ENCODE measurements around the gene PNPLA7. TPM values are rescaled to one million over a fixed set of nuclear protein-coding genes. Genes with fewer than 3 reads are reported as not detected.
A peak's percentile ranks its signal among the peaks of the same experiment; 100 is the strongest.

PNPLA7 gene
- total and polyA plus RNA-seq, 2 of the 13 experiments (the other 11 are each of a cell fraction or from before 2014, with no cell fraction given), result 0.42 to 1.5 TPM

DNA sequence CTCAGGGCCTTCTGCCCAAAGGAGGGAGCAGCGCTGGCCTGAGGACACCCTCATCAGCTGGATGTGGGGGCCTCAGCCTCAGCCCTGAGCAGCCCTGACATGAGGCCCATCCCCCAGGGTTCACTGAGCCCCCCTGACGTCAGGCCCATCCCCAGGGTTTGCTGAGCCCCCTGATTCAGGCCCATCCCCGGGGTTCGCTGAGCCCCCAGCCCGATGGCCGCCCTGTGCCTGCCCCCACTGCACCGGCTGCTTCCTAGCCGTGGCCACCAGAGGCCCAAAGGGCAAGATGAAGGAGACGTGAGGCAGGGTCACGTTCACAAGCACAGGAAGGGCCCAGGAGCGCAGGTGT is 71.6 kb downstream of the PNPLA7 start:
- ATAC-seq (peak; percentile 7; the same call in 2 of the 3 replicates), FAIRE-seq (no peak), DNase-seq (ENCODE audit: low spot score) (no peak)
- Histone ChIP-seq H3K4me2 (ENCODE audit: low read depth, low read length) (no peak overlapping the region; the same call in 1 of the 2 replicates), H4K20me1 (ENCODE audit: insufficient read depth, low read length) (no peaks in the 10 kb centered on the region), H3K27me3 (ENCODE audit: control insufficient read depth in 1 of 2, insufficient read depth in 2 of 2, low read length in 2 of 2) (peaks cover 5 to 23% of the 10 kb centered on the region in 2 experiments; a peak in 2 of 5 replicates), H3K9ac (ENCODE audit: insufficient read depth, low read depth, low read length) (no peak overlapping the region), H3K4me3 (replicated peaks in 1 of 3; ENCODE audit: insufficient read depth in 1 of 3, low read depth in 2 of 3, low read length in 3 of 3) (peak overlapping the region in 1 of 3 experiments; percentile 9; a peak in 1 of 6 replicates), H2AFZ (ENCODE audit: low read length) (no peak overlapping the region), H3K9me3 (ENCODE audit: low read length) (peaks cover 14% of the 10 kb centered on the region), H3K4me1 (ENCODE audit: insufficient read depth, low read length) (peaks cover 41% of the 10 kb centered on the region), H3K79me2 (ENCODE audit: insufficient read depth, low read length) (no peaks in the 10 kb centered on the region), H3K27ac (ENCODE audit: extremely low read length, insufficient read depth, low read length) (no peak overlapping the region), H3K36me3 (replicated peaks in 1 of 2; ENCODE audit: control insufficient read depth in 1 of 2, insufficient read depth in 2 of 2, low read length in 2 of 2) (no peaks in the 10 kb centered on the region)
- POLR2A ChIA-PET, result no interaction called here
- 42% methylated on average over 4 of the region's 11 CpGs for WGBS (ENCODE audit: low lambda C conversion rate)
- in situ Hi-C loops (cut with HindIII; ENCODE audit: extremely low pct_ligation_motif_present, low pct_unique_long_range_greater_than_20kb) (no loop called here), intact Hi-C loops (cut with micrococcal nuclease; ENCODE audit: unreplicated experiment) (no loop called here)
- BruUV-seq (replicated peaks), result no TSS peak
- CTCF ChIA-PET (ENCODE audit: low intra/inter-chr PET ratio, low total read pairs), result no interaction called here
- TF ChIP-seq, protein P1, sequence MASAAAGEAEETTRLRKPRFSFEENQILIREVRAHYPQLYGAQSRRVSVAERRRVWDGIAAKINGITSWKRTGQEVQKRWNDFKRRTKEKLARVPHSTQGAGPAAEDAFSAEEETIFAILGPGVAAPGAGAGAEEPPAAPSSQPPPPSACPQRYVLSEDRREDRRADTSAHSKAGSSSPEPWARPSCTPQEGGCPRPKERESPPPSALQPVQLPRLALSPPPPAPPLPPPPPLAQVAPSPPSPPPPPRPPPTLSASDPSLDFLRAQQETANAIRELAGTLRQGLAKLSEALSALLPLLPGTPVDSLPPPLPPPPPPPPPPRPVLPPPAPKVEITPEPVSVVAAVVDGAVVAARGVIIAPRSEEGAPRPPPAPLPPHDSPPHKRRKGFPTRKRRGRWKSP (CRISPR knock-in tag; IDR thresholded peaks at IDR 0.05), result no peak
- TF ChIP-seq CAMTA2 (CRISPR knock-in tag; IDR thresholded peaks at IDR 0.05; ENCODE audit: borderline replicate concordance) (no peak), GTF2F1 (IDR thresholded peaks at IDR 0.05; ENCODE audit: low read length) (no peak), TBX2 (CRISPR knock-in tag; IDR thresholded peaks at IDR 0.05; ENCODE audit: borderline replicate concordance) (no peak), CENPT (CRISPR knock-in tag; IDR thresholded peaks at IDR 0.05; ENCODE audit: low read depth) (no peak), ZNF441 (CRISPR knock-in tag; IDR thresholded peaks at IDR 0.05; ENCODE audit: borderline replicate concordance) (0 out of 2 replicates have a peak, but pooled peaks have one; percentile 43), BRCA1 (CRISPR knock-in tag; IDR thresholded peaks at IDR 0.05) (no peak), SYNCRIP (IDR thresholded peaks at IDR 0.05; ENCODE audit: insufficient read depth, low read depth, low read length) (no peak), FOXA3 (CRISPR knock-in tag; IDR thresholded peaks at IDR 0.05) (no peak), ZNF891 (CRISPR knock-in tag; IDR thresholded peaks at IDR 0.05) (0 out of 2 replicates have a peak, but pooled peaks have one; percentile 43), NR2F1 (CRISPR knock-in tag; IDR thresholded peaks at IDR 0.05) (no peak), ZFP41 (CRISPR knock-in tag; IDR thresholded peaks at IDR 0.05; ENCODE audit: borderline replicate concordance) (no peak), ZBTB3 (CRISPR knock-in tag; IDR thresholded peaks at IDR 0.05; ENCODE audit: borderline replicate concordance, low read depth) (no peak)
- TF ChIP-seq, protein P2, sequence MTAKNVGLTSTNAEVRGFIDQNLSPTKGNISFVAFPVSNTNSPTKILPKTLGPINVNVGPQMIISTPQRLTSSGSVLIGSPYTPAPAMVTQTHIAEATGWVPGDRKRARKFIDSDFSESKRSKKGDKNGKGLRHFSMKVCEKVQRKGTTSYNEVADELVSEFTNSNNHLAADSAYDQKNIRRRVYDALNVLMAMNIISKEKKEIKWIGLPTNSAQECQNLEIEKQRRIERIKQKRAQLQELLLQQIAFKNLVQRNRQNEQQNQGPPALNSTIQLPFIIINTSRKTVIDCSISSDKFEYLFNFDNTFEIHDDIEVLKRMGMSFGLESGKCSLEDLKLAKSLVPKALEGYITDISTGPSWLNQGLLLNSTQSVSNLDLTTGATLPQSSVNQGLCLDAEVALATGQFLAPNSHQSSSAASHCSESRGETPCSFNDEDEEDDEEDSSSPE (CRISPR knock-in tag; IDR thresholded peaks at IDR 0.05), result no peak
- TF ChIP-seq, protein P3, sequence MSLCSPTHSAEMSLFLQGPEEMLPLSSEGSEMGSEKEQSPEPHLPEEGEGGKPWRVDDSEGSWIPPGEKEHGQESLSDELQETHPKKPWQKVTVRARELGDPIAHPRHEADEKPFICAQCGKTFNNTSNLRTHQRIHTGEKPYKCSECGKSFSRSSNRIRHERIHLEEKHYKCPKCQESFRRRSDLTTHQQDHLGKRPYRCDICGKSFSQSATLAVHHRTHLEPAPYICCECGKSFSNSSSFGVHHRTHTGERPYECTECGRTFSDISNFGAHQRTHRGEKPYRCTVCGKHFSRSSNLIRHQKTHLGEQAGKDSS (CRISPR knock-in tag; IDR thresholded peaks at IDR 0.05; ENCODE audit: borderline replicate concordance, low read depth), result no peak

Data from HepG2 (cell line).